K562 (cell line): Measurements from ENCODE around the gene TCHP. TPM values are rescaled to one million over a fixed set of nuclear protein-coding genes. Genes with fewer than 3 reads are reported as not detected.

ENCODE experiments used
- HNRNPLL ChIP-seq: fragments of 200-400 bp; formaldehyde crosslinking; IDR thresholded peaks from 2 replicates; pipeline ENCODE4 v1.6.1; 2017; ENCODE audit warnings: low read length, low read depth, mild to moderate bottlenecking; ENCODE audit not compliant: poor library complexity, severe bottlenecking
- MTA3 ChIP-seq: fragments of 450-650 bp; formaldehyde crosslinking; IDR thresholded peaks from 2 replicates; pipeline ENCODE4 v1.6.1; 2017; ENCODE audit warnings: mild to moderate bottlenecking, borderline replicate concordance
- MYC ChIP-seq, 2 experiments: fragments of 250-450 bp in 1 of 2; sonication (Bioruptor Pico) in 1 of 2; IDR thresholded peaks; 2 replicates each; pipeline versions ENCODE4 v1.5.1 to v1.6.1; 2012 to 2021; ENCODE audit warnings: low read depth in 2 of 2, borderline replicate concordance in 1 of 2, improper control_type of control experiment in 1 of 2, low read length in 1 of 2, mild to moderate bottlenecking in 1 of 2, moderate library complexity in 1 of 2
- MYNN ChIP-seq, 2 experiments: sonication (generic); formaldehyde crosslinking in 1 of 2; IDR thresholded peaks; 2 replicates each; pipeline versions ENCODE4 v1.5.0 to v1.6.1; 2016 to 2020; ENCODE audit warnings: antibody characterized with exemption in 1 of 2, missing genetic modification reagents in 1 of 2
- NFIC ChIP-seq: fragments of 450-650 bp; IDR thresholded peaks from 2 replicates; pipeline ENCODE4 v1.6.1; 2017; ENCODE audit warnings: mild to moderate bottlenecking, inconsistent platforms
- POLR2AphosphoS2 ChIP-seq: IDR thresholded peaks from 2 replicates; pipeline ENCODE4 v1.6.1; 2012; ENCODE audit warnings: low read length, improper control_type of control experiment
- RCOR1 ChIP-seq, 2 experiments: IDR thresholded peaks; 2 replicates each; pipeline ENCODE4 v1.6.1; 2012; ENCODE audit warnings: low read depth in 2 of 2, low read length in 2 of 2, borderline replicate concordance in 1 of 2, improper control_type of control experiment in 1 of 2
- SLC30A9 ChIP-seq: fragments of 250-450 bp; sonication (Bioruptor Pico); IDR thresholded peaks from 2 replicates; pipeline ENCODE4 v1.8.0; 2022; ENCODE audit warnings: mild to moderate bottlenecking, moderate library complexity
- SMAD1 ChIP-seq: fragments of 150-350 bp; IDR thresholded peaks from 2 replicates; pipeline ENCODE4 v1.6.1; 2014; ENCODE audit warnings: low read length, low read depth; ENCODE audit not compliant: partially characterized antibody
- TAF9B ChIP-seq: fragments of 450-650 bp; IDR thresholded peaks from 2 replicates; pipeline ENCODE4 v1.6.1; 2018; ENCODE audit warnings: mild to moderate bottlenecking; ENCODE audit not compliant: partially characterized antibody
- polyA plus RNA-seq, 8 experiments: library from polyadenylated mRNA; depleted of rRNA in 4 of 8; stranded (reverse) in 5 of 8; unstranded in 3 of 8; fragments of >200 nt; fragmentation: Nextera tagmentation in 2 of 8; fragmentation: Illumina TruSeq in 1 of 8; extraction: Ambion mirVana in 2 of 8; extraction: Trizol in 1 of 8; gene quantifications; 2 replicates each; pipeline versions ENCODE4 v1.2.1 to v1.2.3, GENCODE V29; 2011 to 2014; ENCODE audit warnings: inconsistent platforms in 1 of 8, missing spikeins in 1 of 8
- total RNA-seq, 7 experiments: library from RNA; depleted of rRNA in 6 of 7; stranded (reverse); fragments of >200 nt in 6 of 7; fragmentation: Illumina TruSeq in 2 of 7; extraction: Trizol in 2 of 7; gene quantifications; 2 replicates each; pipeline versions ENCODE4 v1.2.1 to v1.2.3, GENCODE V29; 2011 to 2021; ENCODE audit warnings: low replicate concordance in 1 of 7
- TF ChIP-seq, protein P1 (sequence below), 2 experiments: fragments of 450-650 bp; IDR thresholded peaks; 2 replicates each; pipeline ENCODE4 v1.6.1; 2016
- TF ChIP-seq, protein P2 (sequence below): fragments of 250-450 bp; sonication (Bioruptor Pico); IDR thresholded peaks from 2 replicates; pipeline ENCODE4 v1.9.0; 2021; ENCODE audit warnings: mild to moderate bottlenecking, inconsistent platforms
- TF ChIP-seq, protein P3 (sequence below): fragments of 450-650 bp; formaldehyde crosslinking; IDR thresholded peaks from 2 replicates; pipeline ENCODE4 v1.4.0; 2022; ENCODE audit warnings: missing genetic modification characterization
- TF ChIP-seq, protein P4 (sequence below): sonication (generic); formaldehyde crosslinking; IDR thresholded peaks from 2 replicates; pipeline ENCODE4 v1.8.1; 2023; ENCODE audit warnings: mild to moderate bottlenecking, missing genetic modification reagents, moderate library complexity
- TF ChIP-seq, protein P5 (sequence below): sonication (generic); formaldehyde crosslinking; IDR thresholded peaks from 2 replicates; pipeline ENCODE4 v1.8.1; 2023; ENCODE audit warnings: mild to moderate bottlenecking, missing genetic modification reagents
- TF ChIP-seq, protein P6 (sequence below): sonication (generic); formaldehyde crosslinking; IDR thresholded peaks from 2 replicates; pipeline ENCODE4 v1.8.0; 2022; ENCODE audit warnings: mild to moderate bottlenecking, missing genetic modification reagents

The TCHP gene
- total and polyA plus RNA-seq, 9 of the 15 experiments (the other 6 are each of a cell fraction or from before 2014, with no cell fraction given) = 3.4 to 30.4 (median 19.7) TPM

DNA sequence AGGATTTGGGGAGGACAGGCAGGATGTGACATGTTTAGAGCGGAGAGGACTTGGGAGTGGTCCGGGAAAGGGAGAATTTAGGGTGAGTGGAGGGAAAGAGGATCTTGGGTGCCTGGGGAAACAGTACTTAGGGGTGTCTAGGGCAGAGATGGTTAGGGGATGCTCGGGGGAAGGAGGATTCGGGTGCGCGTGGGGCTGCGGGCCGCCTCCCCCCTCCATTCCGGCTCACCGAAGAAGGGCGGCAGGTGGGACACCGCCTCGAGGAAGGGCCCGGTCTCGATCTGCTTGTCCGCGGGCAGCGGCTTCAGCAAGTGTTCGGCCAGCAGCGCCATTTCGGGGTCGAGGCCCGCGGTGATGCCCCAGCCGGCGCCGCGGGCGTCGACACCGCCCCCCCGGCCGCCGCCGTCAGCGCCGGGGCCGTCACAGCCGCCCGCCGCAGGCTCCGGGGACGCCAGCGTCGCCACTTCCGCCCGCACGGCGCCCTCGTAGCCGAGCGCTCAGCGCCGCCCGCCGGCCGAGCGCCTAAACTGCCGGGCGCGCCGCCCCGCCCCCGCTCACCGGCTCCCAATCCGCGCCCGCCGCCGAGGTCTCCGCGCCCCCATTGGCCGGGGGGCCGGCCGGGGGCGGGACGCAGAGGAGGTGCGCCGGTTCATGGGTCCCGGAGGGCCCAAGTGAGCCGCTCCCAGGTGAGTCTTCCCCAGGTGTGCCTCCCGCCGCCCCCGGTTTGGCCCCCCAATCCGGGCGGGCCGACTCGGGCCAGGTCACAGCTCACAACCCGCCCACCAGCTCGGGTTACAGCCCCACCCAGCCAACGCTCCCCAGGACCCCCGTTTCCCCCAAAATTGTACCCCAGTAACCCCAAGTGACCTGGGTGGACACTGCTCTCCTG is 19.8 kb upstream of the TCHP start, which contains the start of gene GLTP (continued):
- TF ChIP-seq, protein P1, sequence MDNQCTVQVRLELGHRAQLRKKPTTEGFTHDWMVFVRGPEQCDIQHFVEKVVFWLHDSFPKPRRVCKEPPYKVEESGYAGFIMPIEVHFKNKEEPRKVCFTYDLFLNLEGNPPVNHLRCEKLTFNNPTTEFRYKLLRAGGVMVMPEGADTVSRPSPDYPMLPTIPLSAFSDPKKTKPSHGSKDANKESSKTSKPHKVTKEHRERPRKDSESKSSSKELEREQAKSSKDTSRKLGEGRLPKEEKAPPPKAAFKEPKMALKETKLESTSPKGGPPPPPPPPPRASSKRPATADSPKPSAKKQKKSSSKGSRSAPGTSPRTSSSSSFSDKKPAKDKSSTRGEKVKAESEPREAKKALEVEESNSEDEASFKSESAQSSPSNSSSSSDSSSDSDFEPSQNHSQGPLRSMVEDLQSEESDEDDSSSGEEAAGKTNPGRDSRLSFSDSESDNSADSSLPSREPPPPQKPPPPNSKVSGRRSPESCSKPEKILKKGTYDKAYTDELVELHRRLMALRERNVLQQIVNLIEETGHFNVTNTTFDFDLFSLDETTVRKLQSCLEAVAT (IDR thresholded peaks at IDR 0.05) = peak in 1 of 2 experiments; percentile 71; a peak in 1 of 4 replicates
- peak; percentile 59 for TF ChIP-seq HNRNPLL
- TF ChIP-seq, protein P2, sequence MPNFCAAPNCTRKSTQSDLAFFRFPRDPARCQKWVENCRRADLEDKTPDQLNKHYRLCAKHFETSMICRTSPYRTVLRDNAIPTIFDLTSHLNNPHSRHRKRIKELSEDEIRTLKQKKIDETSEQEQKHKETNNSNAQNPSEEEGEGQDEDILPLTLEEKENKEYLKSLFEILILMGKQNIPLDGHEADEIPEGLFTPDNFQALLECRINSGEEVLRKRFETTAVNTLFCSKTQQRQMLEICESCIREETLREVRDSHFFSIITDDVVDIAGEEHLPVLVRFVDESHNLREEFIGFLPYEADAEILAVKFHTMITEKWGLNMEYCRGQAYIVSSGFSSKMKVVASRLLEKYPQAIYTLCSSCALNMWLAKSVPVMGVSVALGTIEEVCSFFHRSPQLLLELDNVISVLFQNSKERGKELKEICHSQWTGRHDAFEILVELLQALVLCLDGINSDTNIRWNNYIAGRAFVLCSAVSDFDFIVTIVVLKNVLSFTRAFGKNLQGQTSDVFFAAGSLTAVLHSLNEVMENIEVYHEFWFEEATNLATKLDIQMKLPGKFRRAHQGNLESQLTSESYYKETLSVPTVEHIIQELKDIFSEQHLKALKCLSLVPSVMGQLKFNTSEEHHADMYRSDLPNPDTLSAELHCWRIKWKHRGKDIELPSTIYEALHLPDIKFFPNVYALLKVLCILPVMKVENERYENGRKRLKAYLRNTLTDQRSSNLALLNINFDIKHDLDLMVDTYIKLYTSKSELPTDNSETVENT (CRISPR knock-in tag) = no peak; the same call in 1 of the 2 replicates
- TF ChIP-seq, protein P3, sequence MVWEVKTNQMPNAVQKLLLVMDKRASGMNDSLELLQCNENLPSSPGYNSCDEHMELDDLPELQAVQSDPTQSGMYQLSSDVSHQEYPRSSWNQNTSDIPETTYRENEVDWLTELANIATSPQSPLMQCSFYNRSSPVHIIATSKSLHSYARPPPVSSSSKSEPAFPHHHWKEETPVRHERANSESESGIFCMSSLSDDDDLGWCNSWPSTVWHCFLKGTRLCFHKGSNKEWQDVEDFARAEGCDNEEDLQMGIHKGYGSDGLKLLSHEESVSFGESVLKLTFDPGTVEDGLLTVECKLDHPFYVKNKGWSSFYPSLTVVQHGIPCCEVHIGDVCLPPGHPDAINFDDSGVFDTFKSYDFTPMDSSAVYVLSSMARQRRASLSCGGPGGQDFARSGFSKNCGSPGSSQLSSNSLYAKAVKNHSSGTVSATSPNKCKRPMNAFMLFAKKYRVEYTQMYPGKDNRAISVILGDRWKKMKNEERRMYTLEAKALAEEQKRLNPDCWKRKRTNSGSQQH (CRISPR knock-in tag) = 0 out of 2 replicates have a peak, but pooled peaks have one; percentile 63
- TF ChIP-seq, protein P4, sequence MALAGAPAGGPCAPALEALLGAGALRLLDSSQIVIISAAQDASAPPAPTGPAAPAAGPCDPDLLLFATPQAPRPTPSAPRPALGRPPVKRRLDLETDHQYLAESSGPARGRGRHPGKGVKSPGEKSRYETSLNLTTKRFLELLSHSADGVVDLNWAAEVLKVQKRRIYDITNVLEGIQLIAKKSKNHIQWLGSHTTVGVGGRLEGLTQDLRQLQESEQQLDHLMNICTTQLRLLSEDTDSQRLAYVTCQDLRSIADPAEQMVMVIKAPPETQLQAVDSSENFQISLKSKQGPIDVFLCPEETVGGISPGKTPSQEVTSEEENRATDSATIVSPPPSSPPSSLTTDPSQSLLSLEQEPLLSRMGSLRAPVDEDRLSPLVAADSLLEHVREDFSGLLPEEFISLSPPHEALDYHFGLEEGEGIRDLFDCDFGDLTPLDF (CRISPR knock-in tag) = no peak
- no peak for TF ChIP-seq SMAD1
- TF ChIP-seq NFIC = no peak
- no peak for TF ChIP-seq POLR2AphosphoS2
- TF ChIP-seq MYNN (IDR thresholded peaks at IDR 0.05) = no peak
- TF ChIP-seq MYNN (CRISPR knock-in tag; IDR thresholded peaks at IDR 0.05) = no peak
- peak; percentile 52; the same call in 1 of the 2 replicates for TF ChIP-seq MYC (IDR thresholded peaks at IDR 0.05; ENCODE audit: low read depth, low read length)
- no peak for TF ChIP-seq MYC (CRISPR knock-in tag; IDR thresholded peaks at IDR 0.05; ENCODE audit: borderline replicate concordance, low read depth)
- TF ChIP-seq, protein P5, sequence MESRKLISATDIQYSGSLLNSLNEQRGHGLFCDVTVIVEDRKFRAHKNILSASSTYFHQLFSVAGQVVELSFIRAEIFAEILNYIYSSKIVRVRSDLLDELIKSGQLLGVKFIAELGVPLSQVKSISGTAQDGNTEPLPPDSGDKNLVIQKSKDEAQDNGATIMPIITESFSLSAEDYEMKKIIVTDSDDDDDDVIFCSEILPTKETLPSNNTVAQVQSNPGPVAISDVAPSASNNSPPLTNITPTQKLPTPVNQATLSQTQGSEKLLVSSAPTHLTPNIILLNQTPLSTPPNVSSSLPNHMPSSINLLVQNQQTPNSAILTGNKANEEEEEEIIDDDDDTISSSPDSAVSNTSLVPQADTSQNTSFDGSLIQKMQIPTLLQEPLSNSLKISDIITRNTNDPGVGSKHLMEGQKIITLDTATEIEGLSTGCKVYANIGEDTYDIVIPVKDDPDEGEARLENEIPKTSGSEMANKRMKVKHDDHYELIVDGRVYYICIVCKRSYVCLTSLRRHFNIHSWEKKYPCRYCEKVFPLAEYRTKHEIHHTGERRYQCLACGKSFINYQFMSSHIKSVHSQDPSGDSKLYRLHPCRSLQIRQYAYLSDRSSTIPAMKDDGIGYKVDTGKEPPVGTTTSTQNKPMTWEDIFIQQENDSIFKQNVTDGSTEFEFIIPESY = no peak
- TF ChIP-seq TAF9B = no peak
- TF ChIP-seq SLC30A9 = no peak
- peak in 1 of 2 experiments; percentile 13; a peak in 1 of 4 replicates for TF ChIP-seq RCOR1 (IDR thresholded peaks at IDR 0.05; ENCODE audit: borderline replicate concordance in 1 of 2, low read depth in 2 of 2, low read length in 2 of 2)
- TF ChIP-seq, protein P6, sequence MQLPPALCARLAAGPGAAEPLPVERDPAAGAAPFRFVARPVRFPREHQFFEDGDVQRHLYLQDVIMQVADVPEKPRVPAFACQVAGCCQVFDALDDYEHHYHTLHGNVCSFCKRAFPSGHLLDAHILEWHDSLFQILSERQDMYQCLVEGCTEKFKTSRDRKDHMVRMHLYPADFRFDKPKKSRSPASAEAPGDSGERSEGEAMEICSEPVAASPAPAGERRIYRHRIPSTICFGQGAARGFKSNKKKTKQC (CRISPR knock-in tag) = no peak
- TF ChIP-seq MTA3 = no peak
